ENCODE measurements around the gene NFYC.
"Not testable (repeated sequence)": the region's sequence is repeated elsewhere in the genome, so short reads cannot be mapped to it uniquely, and the experiment has no call there.

The NFYC gene

DNA sequence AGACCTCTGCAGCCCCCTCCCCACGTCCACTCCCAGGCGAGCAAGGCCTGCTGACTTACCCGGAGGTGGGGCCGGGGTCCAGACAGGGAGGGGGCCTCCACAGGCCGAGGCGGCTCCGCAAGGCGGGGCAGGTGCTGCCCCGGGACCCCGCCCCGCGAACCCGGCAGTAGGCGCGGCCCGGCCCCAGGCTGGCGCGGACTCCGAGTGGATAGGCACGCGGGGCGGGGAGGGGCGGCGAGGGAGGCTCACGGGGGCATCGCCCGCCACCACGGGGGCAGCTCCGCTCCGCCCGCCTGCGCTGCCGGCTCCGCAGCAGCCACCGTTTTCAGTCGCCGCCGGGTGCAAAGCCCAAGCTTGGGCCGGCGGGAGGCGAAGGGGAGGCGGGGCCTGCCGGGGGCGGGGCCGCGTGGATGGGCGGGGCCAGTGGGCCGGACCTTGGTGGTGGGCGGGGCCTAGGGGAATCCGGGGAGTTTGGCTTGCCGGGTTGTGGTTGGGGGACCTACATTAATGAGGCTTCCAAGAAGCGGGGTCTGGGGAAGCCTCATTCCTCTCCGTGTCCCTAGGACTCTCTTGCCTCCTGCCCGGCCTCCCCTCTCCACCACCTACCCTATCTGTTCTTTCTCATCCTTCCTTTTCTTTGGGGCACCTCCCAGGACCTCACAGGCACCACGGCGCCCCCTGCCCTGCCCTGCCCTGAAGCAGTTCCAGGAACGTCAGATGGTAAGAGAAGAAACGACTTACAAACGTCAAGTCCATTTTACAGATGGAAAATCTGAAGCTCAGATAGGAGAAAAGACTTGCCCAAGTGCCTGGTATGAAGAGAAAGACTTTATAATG lies 26.0 kb upstream of the NFYC start, which contains the start of gene RIMS3:
RIMS3 (minus strand) TSS at position 348 of the 837 bp plus-strand sequence. CDS start 23,757 bp downstream, outside the sequence.
- peak; percentile 86 for DNase-seq

DNA sequence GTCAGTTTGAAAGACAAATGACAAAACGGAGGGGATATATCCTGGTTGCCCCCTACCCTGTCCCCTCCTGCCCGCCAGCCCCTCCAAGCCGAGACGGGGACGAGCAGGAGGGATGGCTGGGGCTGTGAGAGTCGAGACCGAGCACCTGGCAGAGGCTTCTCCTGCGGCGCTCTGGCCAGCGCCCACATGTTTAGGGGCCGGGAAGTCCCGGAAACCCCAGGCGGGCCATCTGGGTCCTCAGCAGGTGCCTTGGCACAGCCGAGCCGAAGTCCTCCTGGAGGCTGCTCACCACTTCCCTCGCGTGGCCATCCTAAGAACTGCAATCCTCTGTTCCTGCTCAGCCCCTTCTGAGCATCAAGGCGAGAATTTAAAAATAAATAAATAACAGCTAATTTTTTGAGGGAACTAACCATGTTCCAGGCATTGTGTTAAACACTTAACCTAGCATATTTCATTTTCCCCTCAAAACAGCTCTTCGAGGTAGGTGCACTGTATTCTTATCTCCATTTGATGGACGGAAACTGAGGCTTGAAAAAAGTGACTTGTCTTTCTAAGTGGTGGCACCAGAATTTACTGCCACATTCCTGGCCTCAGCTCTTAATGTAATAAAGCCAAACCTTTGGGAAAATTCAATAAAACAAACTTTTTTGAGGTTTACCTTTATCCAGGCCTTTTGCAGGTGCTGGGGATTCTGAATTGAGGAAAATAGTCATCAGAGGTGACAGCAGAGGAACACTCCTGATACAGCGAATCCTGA lies 22.6 kb upstream of the NFYC start:
- peak; percentile 88 for DNase-seq

DNA sequence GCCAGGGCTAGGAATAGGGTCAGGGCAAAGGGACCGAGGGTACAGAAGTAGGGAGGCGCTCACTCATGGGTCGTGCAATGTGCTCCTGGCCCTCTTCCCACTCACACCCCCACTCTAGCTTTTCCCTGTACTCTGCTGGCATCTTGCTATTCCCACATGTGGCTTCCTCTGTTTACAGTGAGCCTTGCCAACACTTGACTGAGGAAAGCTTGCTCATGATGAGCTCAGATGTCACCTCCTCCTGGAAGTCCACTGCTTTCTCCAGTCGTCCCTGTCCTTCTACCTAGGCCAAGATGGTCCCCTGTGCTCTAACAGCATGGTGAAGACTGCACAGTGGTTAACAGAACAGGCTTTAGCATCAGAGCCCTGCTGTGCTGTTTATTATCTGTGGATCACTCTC lies 18.1 kb upstream of the NFYC start:
- DNase-seq: no peak

DNA sequence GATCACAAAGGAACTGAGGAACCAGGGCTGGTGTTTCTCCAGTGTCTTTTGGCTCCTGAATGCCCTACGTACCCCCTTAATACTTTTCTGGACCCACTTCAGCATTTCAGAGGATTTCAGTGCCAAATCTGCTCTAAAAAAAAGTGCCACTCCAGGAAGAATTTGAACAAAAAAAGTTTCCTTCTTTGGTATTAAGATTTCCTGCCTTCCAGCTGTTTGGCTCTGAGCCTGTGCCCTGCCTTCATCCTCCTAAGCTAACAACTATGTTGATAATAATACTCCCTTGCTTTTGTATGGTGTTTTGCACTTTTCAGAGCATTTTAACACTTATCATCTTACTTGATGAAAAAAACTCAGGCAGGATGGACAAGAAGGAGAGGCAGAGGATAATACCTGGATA lies 15.0 kb upstream of the NFYC start:
- DNase-seq: no peak

DNA sequence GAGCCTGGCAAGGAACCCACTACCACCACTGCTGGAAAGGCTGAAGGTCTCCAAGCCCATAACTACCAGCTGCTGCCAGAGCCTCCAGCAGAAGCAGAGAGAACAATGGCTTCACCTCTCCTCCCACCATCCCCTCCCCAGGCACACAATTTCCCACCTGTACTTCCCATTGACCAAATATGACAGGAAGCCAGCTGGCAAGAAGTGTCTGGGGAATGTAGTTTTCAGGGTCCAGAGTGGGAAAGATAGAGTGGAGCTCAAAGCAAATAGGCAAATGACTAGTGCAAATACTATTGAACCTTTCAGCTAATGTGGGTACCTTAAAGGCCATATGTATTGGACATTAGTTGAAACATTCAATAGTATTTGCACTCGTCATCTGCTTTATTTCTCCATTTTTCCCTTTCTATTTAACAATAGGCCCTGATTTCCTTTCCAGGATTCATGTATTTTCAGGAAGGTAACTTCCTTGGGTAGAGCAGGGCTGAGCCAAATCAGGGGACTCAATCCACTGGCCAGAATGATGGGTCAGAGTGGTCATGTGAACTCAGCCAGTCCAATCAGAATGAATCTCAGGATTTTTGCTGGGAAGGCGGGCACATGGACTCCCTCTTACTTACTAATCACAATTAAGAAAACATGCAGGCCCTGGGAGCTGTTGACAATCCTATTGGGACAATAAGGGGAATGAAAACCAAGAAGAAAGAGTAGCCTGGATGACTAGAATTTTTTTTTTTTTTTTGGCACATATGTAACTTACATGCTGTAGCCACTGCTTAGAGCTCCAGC lies 12.1 kb upstream of the NFYC start:
- no peak for DNase-seq

DNA sequence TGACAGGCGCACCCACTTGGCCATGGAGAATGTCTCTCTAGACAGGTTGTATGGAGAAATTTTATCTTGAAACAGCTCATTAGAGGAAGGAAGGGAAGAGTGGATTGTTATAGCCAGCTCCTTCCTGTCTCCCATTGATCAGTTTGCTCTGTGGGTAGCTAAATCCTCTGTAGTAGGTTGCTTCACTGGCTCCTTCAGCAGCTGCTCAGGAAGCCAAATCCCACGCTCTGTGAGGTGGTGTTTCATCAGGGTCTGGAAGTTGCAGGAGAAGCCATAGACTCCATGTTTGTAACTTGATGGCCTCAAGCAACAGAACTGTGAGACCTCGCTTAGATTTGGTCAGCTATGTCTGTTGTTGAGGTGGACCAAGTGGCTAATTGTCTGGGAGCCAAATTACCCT lies 6.8 kb upstream of the NFYC start:
- peak; percentile 27 for DNase-seq

DNA sequence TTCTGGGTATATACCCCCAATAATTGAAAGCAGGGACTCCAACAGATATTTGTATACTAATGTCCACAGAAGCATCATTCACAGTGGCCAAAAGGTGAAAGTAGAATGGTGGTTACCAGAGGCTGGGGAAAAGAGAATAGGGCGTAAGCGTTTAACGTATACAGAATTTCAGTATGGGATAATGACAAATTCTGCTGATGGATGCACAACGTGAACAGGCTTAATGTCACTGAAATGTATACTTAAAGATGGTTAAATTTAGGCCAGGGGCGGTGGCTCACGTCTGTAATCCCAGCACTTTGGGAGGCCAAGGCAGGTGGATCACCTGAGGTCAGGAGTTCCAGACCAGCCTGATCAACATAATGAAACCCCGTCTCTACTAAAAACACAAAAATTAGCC lies 4.4 kb upstream of the NFYC start:
- no peak for DNase-seq

DNA sequence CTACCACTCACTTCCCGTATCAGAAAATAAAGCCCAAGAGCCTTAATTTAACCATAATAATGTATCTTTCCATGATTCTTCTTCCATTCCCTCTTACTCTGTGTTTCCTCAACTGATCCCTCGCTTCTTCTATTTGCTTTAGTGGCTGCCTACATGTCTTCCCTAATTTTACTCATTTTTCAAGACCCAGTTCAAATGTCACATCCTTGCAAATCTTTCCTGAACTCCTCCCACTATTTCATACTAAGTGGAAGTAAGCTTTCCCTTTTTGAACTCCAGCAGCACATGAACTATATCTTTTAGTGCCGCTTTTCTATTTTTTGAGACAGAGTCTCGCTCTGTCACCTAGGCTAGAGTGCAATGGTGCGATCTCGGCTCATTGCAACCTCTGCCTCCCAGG lies 3.8 kb upstream of the NFYC start:
- no peak for DNase-seq

DNA sequence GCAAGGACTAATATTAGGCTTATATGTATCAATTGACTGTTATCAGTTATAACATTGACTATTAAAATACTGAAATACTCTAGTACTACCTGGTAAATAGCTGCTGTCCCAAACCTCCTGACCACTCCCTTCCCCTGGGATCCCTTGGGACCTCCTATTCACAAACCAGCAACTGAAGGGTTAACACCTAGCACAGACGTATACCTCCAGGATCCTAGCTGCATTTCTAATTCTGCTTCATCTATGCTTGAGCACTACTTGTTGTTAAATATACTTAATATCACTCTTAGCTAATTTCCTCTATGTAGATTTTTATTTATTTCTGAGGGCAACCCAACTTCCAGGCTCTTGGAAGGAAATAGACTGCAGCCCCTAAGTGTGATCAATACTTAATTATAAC lies 1.8 kb upstream of the NFYC start:
- DNase-seq: no peak

DNA sequence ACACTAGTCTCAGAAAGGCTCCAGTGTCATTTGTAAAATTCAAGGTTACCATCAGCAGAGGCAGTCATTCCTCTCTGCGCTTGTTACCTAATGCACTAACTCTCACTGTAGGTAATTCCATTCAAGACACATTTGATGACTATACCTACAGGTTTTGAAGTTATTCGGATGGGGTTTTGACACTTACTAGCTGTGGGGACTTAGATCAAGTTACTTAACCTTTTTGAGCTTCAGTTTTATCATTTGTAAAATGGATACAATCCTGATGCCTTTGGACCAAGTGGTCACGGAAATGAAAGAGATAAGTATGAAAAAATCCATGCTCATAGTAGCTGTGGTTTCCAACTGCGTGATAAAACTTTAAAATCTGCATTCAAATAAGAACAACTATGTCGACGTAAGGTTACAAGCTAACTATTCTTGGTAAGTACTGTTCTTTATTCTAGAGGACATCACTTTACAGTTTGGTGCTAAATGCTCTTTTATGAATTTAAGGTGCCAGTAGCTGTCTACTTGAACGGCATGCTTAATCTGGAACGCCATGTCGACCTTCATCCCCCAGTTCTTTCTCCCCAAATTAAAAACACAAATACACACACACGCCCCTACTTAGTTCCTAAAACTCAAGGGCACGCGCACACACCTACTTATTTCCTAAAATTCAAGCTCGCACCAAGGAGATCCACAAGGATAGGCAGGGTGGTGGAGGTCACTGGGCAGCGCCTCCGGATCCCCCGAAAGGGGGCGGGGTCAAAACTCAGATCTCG lies 550 bp upstream of the NFYC start:
- no peak for DNase-seq

DNA sequence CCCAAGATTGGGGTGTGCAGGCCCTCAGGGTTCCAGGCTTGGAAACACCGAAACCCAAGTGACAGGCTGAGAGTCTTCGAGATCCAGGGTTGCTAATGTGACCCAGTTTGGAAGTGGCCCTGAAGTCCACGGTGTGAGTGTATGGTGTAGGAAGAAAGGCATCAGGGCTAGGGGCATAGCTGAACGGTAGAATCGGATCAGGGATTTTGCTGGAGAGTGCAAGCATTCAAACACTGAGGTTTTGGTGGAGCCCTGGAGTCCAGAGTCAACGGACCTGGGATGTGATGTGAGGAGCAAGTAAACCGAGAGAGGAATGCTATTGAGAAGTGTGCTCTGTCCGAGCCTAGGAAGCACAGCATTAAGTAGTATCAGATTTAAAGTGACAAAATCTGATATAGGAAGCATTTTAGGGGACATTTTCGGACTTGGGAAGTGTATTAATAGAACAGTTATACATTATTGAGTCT lies 958 bp downstream of the NFYC start:
- DNase-seq: peak; percentile 71

DNA sequence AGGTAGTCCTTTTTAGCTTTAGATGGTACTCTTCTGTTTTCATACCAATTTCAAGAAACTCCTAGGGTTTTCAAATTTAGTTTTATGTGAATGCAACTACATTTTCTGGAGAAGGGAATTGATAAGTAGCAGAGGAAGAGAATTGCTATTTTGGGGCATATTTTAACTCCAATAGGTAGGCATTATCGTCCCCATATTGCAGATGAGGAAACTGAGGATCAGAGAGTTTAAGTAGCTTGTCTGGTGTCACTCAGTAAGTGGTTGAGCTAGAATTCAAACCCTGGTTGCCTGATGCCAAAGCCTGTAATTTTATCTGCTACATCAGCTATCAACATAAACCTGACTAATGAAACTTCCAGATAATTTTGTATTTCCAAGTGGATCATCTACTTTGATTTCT lies 1.9 kb downstream of the NFYC start:
- no peak for DNase-seq

DNA sequence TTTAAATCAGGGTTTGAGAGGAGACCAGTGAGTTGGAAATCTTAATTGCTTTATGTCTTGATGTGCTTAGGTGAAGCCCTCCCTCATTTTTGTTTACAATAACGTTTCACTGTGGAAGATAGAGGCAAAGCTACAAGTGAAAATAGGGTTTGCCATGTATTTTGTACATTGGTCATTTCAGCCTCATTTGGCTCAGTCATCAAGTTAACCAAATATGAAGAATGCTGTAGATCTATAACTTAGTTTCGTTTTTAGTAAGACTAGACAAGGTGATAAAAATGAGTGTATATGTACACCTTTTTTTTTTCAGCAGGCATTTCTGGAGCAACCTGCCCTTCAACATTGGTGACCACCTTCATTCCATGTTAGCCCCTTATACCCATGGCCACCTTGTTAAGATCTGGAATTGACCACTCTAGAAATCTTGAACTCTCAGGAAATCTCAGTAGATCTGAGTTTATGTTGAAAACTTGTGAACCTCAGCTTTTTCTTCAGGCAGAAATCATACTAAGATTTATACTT lies 2.9 kb downstream of the NFYC start:
- no peak for DNase-seq

DNA sequence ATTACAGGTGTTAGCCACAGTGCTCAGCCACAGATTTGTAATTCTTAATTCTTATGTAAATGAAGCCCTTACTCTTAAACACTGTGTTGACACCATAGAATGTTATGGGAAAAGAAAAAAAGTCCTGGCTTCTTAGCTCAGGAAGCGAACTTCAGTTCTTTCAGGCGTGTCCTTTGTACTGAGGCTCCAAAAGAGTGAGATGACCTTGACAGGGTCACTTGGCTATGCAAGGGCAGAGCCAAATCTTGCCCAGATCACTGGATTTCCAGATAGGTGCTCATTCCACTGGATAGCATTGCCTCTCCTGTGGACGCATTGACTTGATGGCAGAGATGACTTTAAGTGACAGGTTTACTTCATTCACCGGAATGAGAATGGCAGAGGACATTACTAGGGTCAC lies 4.8 kb downstream of the NFYC start:
- no peak for DNase-seq

DNA sequence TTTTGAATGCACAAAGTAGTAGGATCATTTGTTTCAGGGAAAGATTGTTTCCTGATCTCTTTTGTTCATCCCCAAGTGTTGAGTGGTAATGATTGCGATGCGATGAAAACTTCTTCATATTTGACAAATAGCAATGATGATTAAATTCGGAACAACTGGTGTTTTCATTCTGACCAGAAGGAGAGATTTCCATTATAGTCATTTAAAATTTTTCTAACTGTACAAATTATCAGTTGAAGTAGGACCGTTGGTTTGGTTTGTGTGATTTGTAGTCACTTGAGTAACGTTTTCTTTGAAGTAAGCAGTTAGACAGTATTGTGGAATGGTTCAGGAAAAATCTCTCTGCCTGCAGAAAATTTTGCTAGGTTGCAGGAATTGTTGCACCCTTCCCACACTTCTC lies 5.9 kb downstream of the NFYC start:
- DNase-seq: no peak

DNA sequence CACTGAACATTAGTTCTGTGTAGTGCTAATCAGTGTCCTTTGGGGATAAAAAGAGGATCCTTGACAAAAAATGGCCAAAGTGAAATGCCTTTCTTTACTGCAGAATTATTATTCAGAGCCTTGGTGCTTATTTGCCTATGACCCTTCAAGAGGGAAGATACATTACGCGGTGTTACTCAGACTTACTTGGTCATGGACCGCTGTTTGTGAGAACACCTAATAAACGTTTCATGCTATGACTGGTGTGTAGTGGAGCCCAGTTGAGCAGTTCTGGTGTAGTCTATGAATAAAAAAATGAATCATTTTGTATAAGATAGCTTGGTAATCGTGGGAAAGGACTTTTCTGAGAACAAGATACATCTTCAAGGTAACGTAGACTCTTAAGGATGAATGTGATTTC lies 8.3 kb downstream of the NFYC start:
- DNase-seq: no peak

DNA sequence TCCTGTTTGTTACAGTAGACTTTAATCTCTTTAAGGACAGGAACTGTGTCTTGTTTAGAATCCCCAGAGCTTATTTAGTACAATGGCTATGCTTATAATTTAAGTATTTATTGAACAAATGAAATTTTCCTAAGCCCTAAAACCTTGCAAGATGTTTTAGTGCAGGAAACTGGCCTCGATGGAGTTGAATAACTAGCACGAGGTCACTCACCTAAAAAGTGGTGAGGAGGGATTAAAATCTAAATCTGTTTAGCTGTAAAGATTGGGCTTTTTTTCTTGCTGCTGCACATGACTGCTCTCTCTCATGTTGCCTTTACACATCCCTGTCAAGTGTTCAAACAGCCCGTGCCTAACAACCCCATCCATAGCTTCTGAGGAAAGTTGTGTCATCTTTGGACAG lies 10.2 kb downstream of the NFYC start:
- peak; percentile 72 for DNase-seq

DNA sequence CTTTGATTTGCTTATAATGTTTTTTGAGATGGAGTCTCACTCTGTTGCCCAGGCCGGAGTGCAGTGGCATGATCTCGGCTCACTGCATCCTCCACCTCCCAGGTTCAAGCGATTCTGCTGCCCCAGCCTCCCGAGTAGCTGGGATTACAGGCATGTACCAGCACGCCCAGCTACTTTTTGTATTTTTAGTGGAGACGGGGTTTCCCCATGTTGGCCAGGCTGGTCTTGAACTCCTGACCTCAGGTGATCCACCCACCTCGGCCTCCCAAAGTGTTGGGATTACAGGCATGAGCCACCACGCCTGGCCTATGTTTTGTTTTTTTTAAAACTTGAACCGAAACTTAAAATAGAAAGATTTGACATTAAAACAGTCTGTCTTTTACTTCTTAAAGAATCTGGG lies 11.3 kb downstream of the NFYC start:
- not testable (repeated sequence) for DNase-seq

DNA sequence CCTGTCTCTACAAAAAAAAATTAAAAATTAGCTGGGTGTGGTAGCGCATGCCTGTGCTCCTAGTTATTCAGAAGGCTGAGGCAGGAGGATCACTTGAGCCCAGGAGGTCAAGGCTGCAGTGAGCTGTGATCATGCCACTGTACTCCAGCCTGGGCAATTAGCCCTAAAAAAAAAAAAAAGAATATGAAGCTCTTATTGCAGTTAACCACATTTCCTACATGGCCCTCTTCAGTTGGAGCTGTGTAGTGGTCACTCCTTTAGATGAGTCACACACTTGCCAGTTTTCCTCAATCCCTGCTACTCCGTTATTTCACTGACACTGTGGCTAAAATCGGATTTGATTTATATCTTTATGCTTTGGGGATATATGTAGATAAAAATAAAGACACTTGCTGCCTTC lies 11.8 kb downstream of the NFYC start:
- no peak for DNase-seq

DNA sequence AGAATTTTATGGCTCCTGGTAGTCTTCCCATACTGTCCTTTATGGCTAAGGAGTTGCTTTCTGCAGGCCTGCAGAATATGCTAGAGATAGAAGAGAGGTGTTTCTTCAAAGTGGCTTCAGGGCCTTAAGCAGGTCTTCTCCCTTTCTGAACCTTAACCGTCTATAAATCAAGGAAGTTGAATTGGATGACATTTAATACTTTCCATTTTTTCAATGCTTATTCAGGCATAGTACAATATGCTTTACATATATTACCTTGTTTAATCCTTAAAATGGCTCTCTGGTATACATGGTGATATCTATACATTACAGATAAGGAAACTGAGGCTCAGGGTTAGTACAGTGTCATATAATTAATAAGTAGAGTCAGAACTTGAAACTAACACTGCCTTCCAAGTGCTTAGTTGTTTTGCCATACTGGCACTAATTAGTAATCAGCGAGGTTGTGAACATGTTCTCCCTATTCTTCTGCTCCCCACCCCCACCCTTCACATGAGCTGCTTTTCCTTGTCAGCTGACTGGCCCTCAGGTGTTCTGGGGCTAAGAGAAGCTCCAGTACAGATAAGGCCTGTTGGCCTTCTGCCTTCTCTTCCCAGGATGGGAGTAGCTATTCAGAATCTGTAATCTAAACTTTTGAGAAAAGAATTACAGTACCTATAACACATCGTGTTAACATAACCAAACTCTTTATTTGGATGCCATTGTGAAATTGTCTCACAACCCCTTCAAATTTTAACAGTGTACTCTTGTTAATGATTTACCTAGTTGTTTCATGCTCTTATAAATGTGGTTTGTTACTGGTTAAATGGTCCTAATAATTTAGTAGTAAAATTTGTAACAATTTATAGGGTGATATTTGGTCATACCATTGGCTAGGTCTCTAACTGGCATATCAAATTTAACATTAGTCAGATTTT lies 13.6 kb downstream of the NFYC start:
- DNase-seq: no peak

DNA sequence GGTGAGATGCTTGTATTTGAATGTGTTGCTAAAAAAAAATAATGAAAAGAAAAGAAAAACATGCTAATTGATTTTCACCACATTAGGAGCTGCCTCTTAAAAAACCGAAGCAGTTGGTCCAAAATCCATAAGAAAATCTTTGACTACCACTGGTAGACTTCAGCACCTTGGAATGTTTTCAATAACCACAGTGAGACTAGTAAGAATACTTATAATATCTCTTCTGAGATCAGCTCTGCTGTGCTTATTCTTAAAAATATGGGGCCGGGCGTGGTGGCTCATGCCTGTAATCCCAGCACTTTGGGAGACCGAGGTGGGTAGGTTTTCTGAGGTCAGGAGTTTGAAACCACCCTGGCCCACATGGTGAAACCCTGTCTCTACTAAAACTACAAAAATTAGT lies 15.1 kb downstream of the NFYC start:
- DNase-seq: no peak

Measured in NCI-H82 (cell line).